GM18517 (cell line): ENCODE measurements around the gene PPBP.

Experiments
- ATAC-seq: cut with Tn5 transposase; IDR thresholded peaks from one replicate; pipeline ENCODE4 v1.9.1; 2021; ENCODE audit warnings: mild to moderate bottlenecking, moderate library complexity; ENCODE audit not compliant: unreplicated experiment

Gene PPBP

GRCh38 chr4:73988061-73988460 lies at the start of gene PPBP:
TSS of gene PPBP (minus strand) at chr4:73988190. CDS start at chr4:73988103, 87 bp downstream.
- ATAC-seq = no peak

GRCh38 chr4:74037076-74037955 lies 49.3 kb upstream of the PPBP start:
- ATAC-seq = no peak

GRCh38 chr4:74033739-74034138 lies 45.7 kb upstream of the PPBP start:
- no peak for ATAC-seq

- ATAC-seq = no peak
Measured at GRCh38 chr4:74032064-74032463, 44.1 kb upstream of the PPBP start.

GRCh38 chr4:74031576-74031975 lies 43.6 kb upstream of the PPBP start:
- ATAC-seq = no peak

GRCh38 chr4:74030285-74030684 lies 42.3 kb upstream of the PPBP start:
- no peak for ATAC-seq

GRCh38 chr4:74028504-74028903 lies 40.5 kb upstream of the PPBP start:
- ATAC-seq = no peak

- ATAC-seq = no peak
Measured at GRCh38 chr4:74023709-74024108, 35.7 kb upstream of the PPBP start.

- no peak for ATAC-seq
Measured at GRCh38 chr4:74021601-74022000, 33.6 kb upstream of the PPBP start.

- no peak for ATAC-seq
Measured at GRCh38 chr4:74018771-74019170, 30.8 kb upstream of the PPBP start.

GRCh38 chr4:74018116-74018515 lies 30.1 kb upstream of the PPBP start:
- ATAC-seq = no peak

- ATAC-seq = no peak
Measured at GRCh38 chr4:74016068-74016467, 28.1 kb upstream of the PPBP start.

GRCh38 chr4:74015126-74015780 lies 27.3 kb upstream of the PPBP start:
- no peak for ATAC-seq

- ATAC-seq = no peak
Measured at GRCh38 chr4:74014332-74014731, 26.3 kb upstream of the PPBP start.

GRCh38 chr4:74013264-74013663 lies 25.3 kb upstream of the PPBP start:
- no peak for ATAC-seq

GRCh38 chr4:74012130-74012529 lies 24.1 kb upstream of the PPBP start:
- no peak for ATAC-seq

GRCh38 chr4:74009307-74009706 lies 21.3 kb upstream of the PPBP start:
- no peak for ATAC-seq

- ATAC-seq = no peak
Measured at GRCh38 chr4:74006009-74006476, 18.1 kb upstream of the PPBP start.

GRCh38 chr4:74005528-74005927 lies 17.5 kb upstream of the PPBP start:
- no peak for ATAC-seq

- no peak for ATAC-seq
Measured at GRCh38 chr4:74004668-74005067, 16.7 kb upstream of the PPBP start.

GRCh38 chr4:74000301-74000700 lies 12.3 kb upstream of the PPBP start:
- ATAC-seq = no peak
